Iris pigment epithelial cell (primary cell): ENCODE results near the gene FRMPD1.

Source experiments
- DNase-seq: peaks from one replicate; pipeline ENCODE4 v3.0.0-alpha.2; 2011; ENCODE audit warnings: low read depth

FRMPD1 gene

GRCh38 chr9:37787059-37787458, 136.3 kb downstream of the FRMPD1 start:
- DNase-seq, result no peak

- no peak for DNase-seq
Measured at GRCh38 chr9:37788332-37788731, 137.6 kb downstream of the FRMPD1 start.

DNA sequence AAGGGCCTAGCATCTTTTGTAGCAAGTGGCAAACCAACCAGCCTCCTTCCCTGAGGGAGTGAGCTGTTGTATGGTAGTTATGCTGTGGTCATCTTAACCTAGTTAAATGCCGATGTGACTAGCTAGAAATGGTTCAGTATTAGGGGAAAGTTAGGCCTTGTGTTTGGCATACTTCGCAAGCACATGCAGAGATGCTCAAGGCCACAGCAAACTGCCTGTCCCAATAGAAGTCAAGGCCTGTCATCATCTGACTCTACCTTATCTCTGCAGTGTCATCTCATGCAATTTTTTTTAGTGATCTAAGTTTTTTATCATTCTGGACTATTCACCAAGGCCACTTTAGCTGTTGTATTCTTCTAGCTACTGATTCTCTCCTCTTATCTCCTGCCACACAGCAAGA, 139.3 kb downstream of the FRMPD1 start:
- DNase-seq, result no peak

DNA sequence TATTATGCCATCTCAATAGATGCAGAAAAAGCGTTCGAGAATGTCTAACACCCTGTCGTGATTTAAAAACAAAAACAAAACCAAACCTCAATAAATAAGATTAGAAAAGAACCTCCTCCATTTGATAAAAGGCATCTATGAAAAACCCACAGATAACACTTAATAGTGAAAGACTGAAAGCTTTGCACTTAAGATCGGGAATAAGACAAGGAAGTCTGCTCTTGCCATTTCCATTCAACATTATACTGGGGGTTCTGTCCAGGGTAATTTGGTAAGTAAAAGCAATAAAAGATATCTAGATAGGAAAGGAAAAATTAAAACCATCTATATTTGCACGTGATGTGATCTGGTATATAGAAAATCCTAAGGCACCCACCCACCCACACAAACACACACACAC, 141.4 kb downstream of the FRMPD1 start:
- no peak for DNase-seq

DNA sequence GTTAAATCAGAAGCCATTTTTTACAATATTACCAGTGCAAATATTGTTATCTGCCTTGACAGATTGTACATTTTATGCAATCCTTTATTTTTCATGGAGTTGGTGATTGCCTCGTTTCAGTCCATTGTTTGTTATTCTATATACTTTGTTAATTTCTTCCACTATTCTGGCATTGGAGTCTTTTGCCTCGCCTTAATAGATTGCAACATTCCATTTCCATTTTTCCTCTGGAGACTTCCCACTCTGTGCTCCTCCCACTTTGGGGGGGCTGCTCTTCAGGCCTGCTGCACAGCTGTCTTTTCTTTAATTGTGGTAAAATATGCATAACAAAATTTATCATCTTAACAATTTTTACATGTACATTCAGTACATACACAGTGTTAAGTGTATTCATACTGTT, 145.5 kb downstream of the FRMPD1 start:
- no peak for DNase-seq
